ENCODE data around the gene DNAH9.

DNAH9 gene, protein sequence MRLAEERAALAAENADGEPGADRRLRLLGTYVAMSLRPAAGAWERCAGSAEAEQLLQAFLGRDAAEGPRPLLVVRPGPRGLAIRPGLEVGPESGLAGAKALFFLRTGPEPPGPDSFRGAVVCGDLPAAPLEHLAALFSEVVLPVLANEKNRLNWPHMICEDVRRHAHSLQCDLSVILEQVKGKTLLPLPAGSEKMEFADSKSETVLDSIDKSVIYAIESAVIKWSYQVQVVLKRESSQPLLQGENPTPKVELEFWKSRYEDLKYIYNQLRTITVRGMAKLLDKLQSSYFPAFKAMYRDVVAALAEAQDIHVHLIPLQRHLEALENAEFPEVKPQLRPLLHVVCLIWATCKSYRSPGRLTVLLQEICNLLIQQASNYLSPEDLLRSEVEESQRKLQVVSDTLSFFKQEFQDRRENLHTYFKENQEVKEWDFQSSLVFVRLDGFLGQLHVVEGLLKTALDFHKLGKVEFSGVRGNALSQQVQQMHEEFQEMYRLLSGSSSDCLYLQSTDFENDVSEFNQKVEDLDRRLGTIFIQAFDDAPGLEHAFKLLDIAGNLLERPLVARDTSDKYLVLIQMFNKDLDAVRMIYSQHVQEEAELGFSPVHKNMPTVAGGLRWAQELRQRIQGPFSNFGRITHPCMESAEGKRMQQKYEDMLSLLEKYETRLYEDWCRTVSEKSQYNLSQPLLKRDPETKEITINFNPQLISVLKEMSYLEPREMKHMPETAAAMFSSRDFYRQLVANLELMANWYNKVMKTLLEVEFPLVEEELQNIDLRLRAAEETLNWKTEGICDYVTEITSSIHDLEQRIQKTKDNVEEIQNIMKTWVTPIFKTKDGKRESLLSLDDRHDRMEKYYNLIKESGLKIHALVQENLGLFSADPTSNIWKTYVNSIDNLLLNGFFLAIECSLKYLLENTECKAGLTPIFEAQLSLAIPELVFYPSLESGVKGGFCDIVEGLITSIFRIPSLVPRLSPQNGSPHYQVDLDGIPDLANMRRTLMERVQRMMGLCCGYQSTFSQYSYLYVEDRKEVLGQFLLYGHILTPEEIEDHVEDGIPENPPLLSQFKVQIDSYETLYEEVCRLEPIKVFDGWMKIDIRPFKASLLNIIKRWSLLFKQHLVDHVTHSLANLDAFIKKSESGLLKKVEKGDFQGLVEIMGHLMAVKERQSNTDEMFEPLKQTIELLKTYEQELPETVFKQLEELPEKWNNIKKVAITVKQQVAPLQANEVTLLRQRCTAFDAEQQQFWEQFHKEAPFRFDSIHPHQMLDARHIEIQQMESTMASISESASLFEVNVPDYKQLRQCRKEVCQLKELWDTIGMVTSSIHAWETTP (N-terminal part only)

DNA sequence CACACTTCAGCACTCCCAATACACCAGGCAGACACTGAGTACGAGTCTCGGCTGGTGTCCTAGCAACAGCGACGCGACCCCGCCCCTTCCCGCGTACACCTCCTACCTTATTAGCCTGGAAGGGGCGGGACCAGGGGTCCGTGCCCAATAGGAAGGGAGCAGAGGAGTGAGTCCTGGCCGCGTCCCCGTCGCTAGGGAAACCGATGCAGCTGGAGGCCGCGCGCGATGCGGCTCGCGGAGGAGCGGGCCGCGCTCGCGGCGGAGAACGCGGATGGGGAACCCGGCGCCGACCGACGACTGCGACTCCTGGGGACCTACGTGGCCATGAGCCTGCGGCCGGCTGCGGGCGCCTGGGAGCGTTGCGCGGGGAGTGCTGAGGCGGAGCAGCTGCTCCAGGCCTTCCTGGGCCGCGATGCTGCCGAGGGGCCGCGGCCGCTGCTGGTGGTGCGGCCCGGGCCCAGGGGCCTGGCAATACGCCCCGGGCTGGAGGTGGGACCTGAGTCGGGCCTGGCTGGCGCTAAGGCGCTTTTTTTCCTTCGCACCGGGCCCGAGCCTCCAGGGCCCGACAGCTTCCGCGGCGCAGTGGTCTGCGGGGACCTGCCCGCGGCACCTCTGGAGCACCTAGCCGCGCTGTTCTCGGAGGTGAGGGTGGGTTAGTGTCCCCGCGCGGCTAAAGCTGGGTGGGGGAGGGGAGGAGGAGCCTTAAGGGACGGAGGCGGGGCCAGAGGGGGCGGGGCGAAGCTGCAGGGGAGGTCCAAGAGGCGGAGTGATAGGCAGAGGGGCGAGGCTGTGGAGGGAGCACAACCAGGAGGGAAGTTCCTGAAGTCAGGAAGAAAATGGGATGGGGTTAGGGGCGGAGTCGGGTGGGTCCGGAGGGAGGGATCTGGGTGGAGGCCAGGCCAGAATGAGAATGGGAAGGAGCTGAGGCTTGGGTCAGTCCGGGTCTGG, at the start of gene DNAH9:
TSS of gene DNAH9 (plus strand) at position 197 of the 948 bp plus-strand sequence. CDS start at position 226, 29 bp downstream.
- peak; percentile 43 for DNase-seq

DNA sequence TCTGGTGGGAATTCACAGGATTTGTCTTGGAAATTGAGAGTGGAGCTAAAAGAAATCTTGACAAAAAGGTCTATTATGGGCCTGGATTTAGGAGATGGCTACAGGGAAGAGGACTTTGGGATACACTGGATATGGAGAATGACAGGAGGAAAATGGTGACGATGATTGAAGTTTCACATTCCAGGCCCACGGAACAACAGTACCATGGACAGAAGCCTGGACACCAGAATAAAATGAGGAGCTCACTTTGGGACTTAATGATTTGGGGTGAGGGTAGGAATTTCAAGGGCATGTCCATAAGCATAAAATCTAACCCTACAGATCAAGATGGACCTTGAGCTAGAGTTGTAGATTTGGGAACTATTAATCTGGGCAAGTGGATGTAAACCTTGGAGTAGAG, 47.8 kb upstream of the DNAH9 start:
- no peak for DNase-seq

DNA sequence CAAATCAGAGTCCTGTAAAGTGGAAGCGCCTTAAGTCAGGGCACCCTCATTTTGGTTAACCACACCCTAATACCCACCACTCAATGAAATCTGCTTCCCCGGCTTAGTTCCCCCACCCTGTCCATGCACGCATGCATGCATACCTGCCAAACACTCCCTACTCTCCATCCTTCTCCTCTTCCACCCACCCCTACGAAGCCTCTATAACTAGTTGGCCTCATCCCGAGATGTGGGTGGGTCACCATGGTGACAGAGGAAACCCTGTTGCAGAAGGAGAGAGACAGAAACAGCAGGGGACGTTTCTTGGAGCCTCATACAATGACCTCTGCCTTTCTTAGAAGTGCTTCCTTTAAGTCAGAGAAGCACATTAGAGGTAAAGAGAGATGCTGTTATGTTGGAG, 46.8 kb upstream of the DNAH9 start:
- DNase-seq, result no peak

DNA sequence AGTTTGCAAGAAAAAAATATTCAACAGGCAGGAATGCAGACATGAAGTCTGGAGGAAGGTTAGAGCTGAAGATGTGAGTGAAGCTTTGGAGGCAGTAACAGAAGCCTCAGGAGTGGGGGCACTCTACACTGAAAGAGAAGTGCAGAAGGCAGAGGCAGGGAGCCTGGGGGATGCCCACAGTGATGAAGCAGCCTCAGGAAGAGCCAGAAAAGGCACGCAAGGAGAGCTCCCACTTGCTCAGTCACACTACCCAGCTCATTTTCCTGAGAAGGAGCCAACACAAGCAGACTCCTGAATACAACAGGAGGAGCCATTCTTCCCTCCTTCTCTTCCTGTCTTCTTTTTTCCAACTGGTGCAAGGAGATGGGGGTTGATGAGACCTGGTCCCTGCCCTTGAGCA, 45.1 kb upstream of the DNAH9 start:
- DNase-seq, result no peak

GRCh38 chr17:11554042-11554441, 44.2 kb upstream of the DNAH9 start:
- DNase-seq, result no peak

DNA sequence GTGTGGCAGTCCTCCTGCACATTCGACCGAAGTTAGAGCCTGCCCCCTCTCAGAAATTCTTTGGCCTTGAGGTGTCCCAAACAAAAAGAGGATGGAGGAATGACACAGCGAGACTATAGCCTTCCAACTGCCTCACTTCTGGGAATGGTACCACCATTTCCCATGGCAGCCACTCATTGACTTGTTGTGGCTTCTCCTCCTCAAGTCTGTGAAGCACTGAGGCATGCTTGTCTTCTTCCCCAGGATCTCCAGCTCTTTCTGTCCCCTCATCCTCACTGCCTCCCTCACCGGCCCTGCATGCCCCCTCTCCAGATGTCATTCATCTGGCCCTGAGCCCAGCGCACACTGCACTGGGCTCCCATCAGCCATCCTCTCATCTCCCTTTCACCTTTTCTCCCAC, 43.7 kb upstream of the DNAH9 start:
- no peak for DNase-seq

DNA sequence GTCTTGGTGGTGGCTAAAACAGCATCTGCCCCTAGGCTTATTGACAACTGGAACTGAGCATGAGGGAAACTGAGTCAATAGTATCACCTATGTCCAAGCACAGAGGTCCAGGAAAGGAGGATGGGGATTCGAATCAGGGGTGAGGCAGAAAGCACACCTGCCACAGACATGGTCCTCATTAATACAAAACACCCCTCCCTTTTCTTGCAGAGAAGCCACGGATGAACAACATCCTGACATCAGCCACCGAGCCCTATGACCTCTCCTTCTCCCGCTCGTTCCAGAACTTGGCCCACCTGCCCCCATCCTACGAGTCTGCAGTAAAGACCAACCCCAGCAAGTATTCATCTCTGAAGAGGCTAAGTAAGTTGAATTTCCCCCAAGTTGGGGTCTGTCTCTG, 42.7 kb upstream of the DNAH9 start:
- DNase-seq, result no peak

GRCh38 chr17:11557727-11558452, 40.4 kb upstream of the DNAH9 start:
- DNase-seq, result no peak

- no peak for DNase-seq
Observed at GRCh38 chr17:11558681-11559234, 39.5 kb upstream of the DNAH9 start.

- DNase-seq, result no peak
Observed at GRCh38 chr17:11559601-11560000, 38.7 kb upstream of the DNAH9 start.

- DNase-seq, result no peak
Observed at GRCh38 chr17:11561281-11561680, 37.0 kb upstream of the DNAH9 start.

DNA sequence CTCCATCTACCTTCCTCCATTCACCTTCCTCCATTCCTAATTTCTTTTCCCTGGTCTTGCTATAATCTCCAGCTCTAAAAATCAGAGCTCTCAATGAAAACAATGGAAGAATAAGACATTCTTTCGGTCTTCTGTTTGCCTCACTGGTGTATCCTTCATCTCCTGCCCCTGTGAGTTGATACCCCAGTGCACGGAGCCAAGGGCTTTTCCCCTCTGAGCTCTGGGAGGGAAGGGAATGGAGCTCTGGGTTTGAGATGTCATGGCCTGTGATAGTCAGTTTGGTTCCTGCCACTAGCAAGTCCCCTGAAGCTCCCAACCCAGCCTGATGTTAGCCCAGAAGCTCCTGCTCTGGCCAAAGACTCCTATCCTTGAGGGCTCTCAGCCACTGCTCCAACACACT, 36.6 kb upstream of the DNAH9 start:
- no peak for DNase-seq

- no peak for DNase-seq
Observed at GRCh38 chr17:11564589-11565380, 33.5 kb upstream of the DNAH9 start.

DNA sequence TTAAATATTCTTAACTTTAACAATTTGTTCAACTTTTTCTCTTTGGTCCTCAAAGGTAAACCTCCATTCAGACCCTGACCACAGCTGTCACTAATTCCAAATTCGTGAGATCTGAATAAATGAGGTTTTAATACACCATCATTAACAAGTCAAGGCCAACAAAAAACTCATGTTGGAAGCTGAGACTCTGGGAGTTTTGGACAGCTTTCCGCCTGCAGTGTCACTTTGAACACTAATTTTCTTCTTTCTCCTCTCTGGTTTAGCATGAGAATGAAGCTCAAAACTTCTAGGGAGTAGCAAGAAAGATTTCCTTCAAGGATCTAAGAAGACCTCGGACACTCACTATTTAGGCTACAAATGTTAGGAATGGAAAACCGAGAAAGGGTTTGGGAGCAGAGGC, 32.7 kb upstream of the DNAH9 start:
- no peak for DNase-seq

GRCh38 chr17:11578998-11579397, 19.3 kb upstream of the DNAH9 start:
- DNase-seq, result no peak

GRCh38 chr17:11580677-11581076, 17.6 kb upstream of the DNAH9 start:
- DNase-seq, result no peak

DNA sequence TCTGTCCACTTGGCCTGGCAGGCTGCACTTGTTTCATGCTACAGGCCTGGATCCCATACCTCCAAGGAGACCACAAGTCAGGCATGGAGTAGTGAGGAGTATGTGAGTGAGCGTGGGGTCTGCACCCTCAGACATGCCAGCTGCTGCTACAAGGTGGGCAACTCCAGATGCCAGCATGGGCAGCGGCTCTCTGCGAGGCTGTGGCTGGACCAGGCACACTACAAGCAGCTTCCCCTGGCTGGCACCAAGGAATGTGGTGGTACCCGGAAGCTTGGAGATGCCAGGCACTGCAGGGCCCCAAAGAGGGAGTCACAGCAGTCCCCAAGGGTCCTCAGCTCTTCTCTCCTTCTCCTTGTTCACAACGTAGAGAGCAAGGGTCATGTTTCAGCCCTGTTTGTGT, 16.1 kb upstream of the DNAH9 start:
- DNase-seq, result no peak

DNA sequence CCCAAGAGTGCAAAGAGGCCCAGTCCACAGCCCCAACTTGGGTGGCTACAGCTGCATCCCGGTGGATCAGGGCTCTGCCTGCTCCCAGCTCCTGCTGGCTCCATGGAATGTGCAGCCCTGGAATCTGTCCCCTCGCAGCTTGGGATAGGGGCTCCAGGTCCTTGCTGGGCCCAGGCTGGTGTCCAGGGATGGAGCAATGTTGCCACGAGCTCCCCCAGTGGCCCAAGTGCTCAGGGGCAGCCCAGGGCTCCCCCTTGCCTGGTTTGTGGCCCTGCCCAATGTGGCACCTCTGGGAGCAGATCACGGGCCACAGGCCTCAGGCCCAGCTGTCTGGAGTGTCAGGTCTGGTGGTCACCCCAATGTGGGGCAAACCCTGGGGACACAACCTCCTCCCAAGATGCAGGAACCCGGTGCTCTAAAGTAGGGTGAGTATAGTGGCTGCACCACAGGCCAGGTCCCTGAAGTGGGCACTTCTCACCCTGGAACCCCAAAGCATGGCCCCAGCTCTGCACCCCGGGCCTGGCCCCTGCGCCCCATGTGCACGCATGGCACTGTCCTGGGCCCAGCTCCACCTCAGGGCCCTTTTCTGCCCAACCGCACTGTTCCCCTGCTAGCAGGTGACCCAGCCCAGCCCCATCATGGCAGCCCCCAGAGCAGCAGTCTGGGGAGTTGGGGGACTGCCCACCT, 14.8 kb upstream of the DNAH9 start:
- DNase-seq, result no peak

DNA sequence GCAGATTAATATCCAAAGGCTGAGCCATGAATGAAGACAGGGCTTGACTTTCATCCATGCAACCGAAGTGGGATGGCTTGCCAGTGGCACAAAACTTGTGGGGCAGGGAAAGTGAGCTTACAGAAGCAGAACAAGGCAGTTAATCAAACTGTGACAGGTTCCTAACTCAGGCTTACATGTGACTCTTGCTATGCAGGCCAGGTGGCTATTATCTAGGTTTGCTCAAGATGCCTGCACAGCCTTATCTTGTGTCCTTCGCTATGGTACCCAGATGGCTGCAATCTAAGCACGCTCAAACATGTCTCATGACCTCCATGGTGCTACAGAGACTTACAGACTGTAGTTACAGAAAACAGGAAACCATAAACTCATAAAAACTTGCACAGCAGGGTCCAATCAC, 8.6 kb upstream of the DNAH9 start:
- no peak for DNase-seq
